ENCODE results near the gene CGB8.
"Not testable (repeated sequence)": the region's sequence is repeated elsewhere in the genome, so short reads cannot be mapped to it uniquely, and the experiment has no call there.

CGB8 gene

DNA sequence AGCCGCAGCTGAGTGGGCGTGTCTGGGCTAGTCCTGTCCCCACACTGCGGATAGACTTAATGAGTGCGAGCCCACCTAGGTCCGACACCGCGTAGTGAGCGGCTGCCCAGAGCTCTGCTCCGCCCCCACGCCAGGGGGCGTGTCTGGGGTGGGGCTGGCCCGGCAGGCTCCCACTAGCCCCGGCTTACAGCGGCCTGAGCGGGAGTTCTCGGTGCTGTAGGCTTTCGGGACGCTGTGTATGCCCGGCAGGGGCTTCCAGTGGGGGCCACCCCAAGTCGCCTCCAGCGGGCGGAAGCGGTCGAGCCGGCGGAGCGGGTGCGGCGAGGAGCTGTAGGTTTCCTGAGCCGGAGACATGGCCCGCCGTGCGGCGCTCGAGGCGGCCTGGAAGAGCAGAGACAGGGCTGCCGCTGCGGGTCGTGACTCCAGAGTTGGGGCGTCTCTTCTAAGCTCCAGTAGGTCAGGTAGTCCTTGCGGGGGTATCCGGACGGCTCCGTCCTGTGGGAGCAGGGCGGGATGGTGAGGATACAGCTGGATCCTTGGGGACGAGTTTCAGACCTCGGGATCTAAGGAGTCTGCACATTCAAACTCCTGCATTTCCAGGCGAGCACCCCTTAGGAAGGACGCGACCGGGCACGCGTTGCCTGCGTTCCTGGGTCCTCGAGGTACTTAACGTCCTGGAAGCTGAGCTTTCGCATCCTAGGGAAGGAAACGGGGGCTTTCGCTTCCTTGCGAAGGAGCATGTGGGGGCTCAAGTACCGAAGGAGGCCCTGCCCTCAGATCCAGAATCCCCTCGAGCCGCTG is 7.4 kb upstream of the CGB8 start:
- H3K9me3 ChIP-seq (ENCODE audit: insufficient read depth, low read length) = no peaks in the 10 kb centered on the region
- H3K4me3 ChIP-seq (ENCODE audit: insufficient read length, low read depth) = peak overlapping the region; percentile 36
- H3K4me1 ChIP-seq (ENCODE audit: insufficient read depth, insufficient read length) = peaks cover 5% of the 10 kb centered on the region
- no peaks in the 10 kb centered on the region for H3K36me3 ChIP-seq (ENCODE audit: insufficient read depth, insufficient read length, low read length)
- DNase-seq (ENCODE audit: low read depth, low spot score) = no peak
- peak overlapping the region; percentile 70 for H3K9ac ChIP-seq (ENCODE audit: insufficient read length, low read depth)
- TF ChIP-seq YY1 (IDR thresholded peaks at IDR 0.05; ENCODE audit: insufficient read depth, insufficient read length) (no peak), ZNF274 (IDR thresholded peaks at IDR 0.05; ENCODE audit: low read depth, low read length) (no peak), SUZ12 (IDR thresholded peaks at IDR 0.05; ENCODE audit: extremely low read depth, insufficient read depth, insufficient read length) (no peak)
- peaks cover 48% of the 10 kb centered on the region for H3K27me3 ChIP-seq (ENCODE audit: insufficient read depth, insufficient read length)

DNA sequence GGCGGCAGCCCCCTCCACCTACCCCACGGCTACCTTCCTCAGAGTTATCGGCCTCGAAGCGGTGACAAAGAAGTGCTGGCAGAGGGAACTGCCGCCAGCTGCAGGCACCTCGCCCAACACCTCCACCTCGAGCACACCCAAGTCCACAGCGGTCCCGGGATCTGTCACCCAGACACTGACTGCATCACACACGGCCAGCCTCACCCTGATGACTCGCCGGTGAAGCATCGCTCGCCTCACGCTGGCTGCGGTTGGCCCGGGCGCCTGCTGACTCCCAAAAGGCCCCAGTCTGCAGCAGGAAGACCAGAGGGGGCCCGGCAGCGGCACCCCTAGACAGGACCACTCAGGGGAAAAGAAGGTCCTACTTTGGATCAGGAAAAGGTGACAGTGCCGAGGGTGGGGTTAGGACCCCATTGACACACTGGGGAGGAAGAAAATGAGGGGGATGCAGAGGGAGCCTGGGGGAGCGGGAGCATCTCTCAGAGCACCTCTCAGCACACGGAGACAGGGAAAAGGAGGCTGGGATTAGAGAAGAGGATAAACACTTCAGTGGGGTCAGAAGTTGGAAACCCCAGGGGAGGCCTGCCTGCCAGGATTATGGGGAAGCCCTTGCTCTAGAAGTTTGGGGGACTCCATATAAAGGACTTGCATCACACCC is 1.6 kb upstream of the CGB8 start:
- H3K4me3 ChIP-seq (ENCODE audit: insufficient read length, low read depth); H3K27me3 ChIP-seq (ENCODE audit: insufficient read depth, insufficient read length); H3K4me1 ChIP-seq (ENCODE audit: insufficient read depth, insufficient read length); H3K36me3 ChIP-seq (ENCODE audit: insufficient read depth, insufficient read length, low read length); H3K9me3 ChIP-seq (ENCODE audit: insufficient read depth, low read length); DNase-seq (ENCODE audit: low read depth, low spot score); H3K9ac ChIP-seq (ENCODE audit: insufficient read length, low read depth): not testable (repeated sequence)

DNA sequence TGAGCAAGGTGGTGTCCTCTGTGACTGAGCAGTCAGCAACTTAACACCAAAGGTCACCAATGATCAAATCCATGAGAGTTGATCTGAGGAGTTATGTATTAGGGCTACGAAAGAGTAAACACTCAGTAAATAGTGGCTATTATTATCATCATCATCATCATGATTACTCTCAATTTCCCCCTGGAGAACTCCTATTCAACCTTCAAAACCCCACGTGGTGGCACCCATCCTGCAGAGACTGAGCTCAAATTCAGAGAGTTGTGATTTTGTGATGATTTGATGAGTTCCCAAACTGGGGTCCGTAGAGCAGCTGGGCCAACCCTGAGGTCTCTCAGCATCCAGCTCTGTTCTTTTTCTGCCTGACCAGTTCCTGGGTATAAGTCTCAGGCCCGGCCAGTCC is 923 bp upstream of the CGB8 start:
- not testable (repeated sequence) for DNase-seq (ENCODE audit: low read depth, low spot score); H3K4me3 ChIP-seq (ENCODE audit: insufficient read length, low read depth); H3K9me3 ChIP-seq (ENCODE audit: insufficient read depth, low read length); H3K27me3 ChIP-seq (ENCODE audit: insufficient read depth, insufficient read length); H3K9ac ChIP-seq (ENCODE audit: insufficient read length, low read depth); H3K36me3 ChIP-seq (ENCODE audit: insufficient read depth, insufficient read length, low read length); H3K4me1 ChIP-seq (ENCODE audit: insufficient read depth, insufficient read length)

DNA sequence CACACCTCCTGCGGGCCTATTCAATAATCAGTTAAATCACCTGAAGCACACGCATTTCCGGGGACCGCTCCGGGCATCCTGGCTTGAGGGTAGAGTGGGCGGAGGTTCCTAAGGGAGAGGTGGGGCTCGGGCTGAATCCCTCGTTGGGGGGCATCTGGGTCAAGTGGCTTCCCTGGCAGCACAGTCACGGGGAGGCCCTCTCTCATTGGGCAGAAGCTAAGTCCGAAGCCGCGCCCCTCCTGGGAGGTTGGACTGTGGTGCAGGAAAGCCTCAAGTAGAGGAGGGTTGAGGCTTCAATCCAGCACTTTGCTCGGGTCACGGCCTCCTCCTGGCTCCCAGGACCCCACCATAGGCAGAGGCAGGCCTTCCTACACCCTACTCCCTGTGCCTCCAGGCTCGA is 5.4 kb downstream of the CGB8 start, which contains the start of gene CGB5:
CGB5 (plus strand) TSS at position 301 of the 400 bp plus-strand sequence. CDS start 362 bp downstream, outside the sequence.
- not testable (repeated sequence) for H3K27me3 ChIP-seq (ENCODE audit: insufficient read depth, insufficient read length); H3K4me1 ChIP-seq (ENCODE audit: insufficient read depth, insufficient read length); DNase-seq (ENCODE audit: low read depth, low spot score); H3K4me3 ChIP-seq (ENCODE audit: insufficient read length, low read depth); H3K9me3 ChIP-seq (ENCODE audit: insufficient read depth, low read length); H3K36me3 ChIP-seq (ENCODE audit: insufficient read depth, insufficient read length, low read length); H3K9ac ChIP-seq (ENCODE audit: insufficient read length, low read depth)

DNA sequence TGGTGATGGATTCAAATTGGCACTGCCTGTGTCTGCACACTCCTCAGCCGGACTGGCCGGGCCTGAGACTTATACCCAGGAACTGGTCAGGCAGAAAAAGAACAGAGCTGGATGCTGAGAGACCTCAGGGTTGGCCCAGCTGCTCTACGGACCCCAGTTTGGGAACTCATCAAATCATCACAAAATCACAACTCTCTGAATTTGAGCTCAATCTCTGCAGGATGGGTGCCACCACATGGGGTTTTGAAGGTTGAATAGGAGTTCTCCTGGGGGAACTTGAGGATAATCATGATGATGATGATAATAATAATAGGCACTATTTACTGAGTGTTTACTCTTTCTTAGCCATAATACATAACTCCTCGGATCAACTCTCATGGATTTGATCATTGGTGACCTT is 6.2 kb downstream of the CGB8 start:
- not testable (repeated sequence) for H3K9ac ChIP-seq (ENCODE audit: insufficient read length, low read depth); H3K4me1 ChIP-seq (ENCODE audit: insufficient read depth, insufficient read length); H3K4me3 ChIP-seq (ENCODE audit: insufficient read length, low read depth); H3K27me3 ChIP-seq (ENCODE audit: insufficient read depth, insufficient read length); DNase-seq (ENCODE audit: low read depth, low spot score); H3K36me3 ChIP-seq (ENCODE audit: insufficient read depth, insufficient read length, low read length); H3K9me3 ChIP-seq (ENCODE audit: insufficient read depth, low read length)

DNA sequence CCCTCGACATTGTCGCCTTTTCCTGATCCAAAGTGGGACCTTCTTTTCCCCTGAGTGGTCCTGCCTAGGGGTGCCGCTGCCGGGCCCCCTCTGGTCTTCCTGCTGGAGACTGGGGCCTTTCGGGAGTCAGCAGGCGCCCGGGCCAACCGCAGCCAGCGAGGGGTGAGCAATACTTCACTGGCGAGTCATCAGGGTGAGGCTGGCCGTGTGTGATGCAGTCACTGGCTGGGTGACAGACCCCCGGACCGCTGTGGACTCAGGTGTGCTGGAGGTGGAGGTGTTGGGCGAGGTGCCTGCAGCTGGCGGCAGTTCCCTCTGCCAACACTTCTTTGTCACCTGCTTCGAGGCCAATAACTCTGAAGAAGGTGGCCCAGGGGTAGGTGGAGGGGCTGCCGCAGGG is 6.7 kb downstream of the CGB8 start:
- DNase-seq (ENCODE audit: low read depth, low spot score) = no peak
- H3K9me3 ChIP-seq (ENCODE audit: insufficient read depth, low read length) = no peaks in the 10 kb centered on the region
- H3K9ac ChIP-seq (ENCODE audit: insufficient read length, low read depth) = no peak overlapping the region
- H3K36me3 ChIP-seq (ENCODE audit: insufficient read depth, insufficient read length, low read length) = no peaks in the 10 kb centered on the region
- no peaks in the 10 kb centered on the region for H3K27me3 ChIP-seq (ENCODE audit: insufficient read depth, insufficient read length)
- H3K4me3 ChIP-seq (ENCODE audit: insufficient read length, low read depth) = no peak overlapping the region
- no peaks in the 10 kb centered on the region for H3K4me1 ChIP-seq (ENCODE audit: insufficient read depth, insufficient read length)
- TF ChIP-seq SUZ12 (IDR thresholded peaks at IDR 0.05; ENCODE audit: extremely low read depth, insufficient read depth, insufficient read length) (no peak), YY1 (IDR thresholded peaks at IDR 0.05; ENCODE audit: insufficient read depth, insufficient read length) (no peak), ZNF274 (IDR thresholded peaks at IDR 0.05; ENCODE audit: low read depth, low read length) (no peak)

DNA sequence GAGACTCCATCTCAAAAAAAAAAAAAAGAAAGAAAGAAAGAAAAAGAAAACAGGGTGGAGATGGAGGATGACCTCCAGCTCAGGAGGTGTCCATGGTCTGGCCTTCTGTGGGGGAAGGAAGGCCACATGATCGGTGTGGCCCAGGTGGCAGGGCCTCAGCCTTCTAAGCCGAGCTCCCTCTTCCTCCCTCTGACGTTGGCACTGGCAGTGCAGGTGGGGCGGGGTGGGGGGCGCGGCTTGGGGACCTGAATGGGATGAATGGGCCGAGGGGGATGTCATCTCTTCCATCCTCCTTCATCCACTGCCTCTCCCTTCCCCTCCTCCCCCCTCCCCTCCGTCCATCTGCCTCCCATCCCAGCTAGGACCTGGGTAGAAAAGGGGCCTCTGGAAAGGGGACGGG is 9.2 kb downstream of the CGB8 start:
- not testable (repeated sequence) for DNase-seq (ENCODE audit: low read depth, low spot score); H3K9me3 ChIP-seq (ENCODE audit: insufficient read depth, low read length); H3K4me1 ChIP-seq (ENCODE audit: insufficient read depth, insufficient read length); H3K9ac ChIP-seq (ENCODE audit: insufficient read length, low read depth); H3K4me3 ChIP-seq (ENCODE audit: insufficient read length, low read depth); H3K27me3 ChIP-seq (ENCODE audit: insufficient read depth, insufficient read length); H3K36me3 ChIP-seq (ENCODE audit: insufficient read depth, insufficient read length, low read length)

DNA sequence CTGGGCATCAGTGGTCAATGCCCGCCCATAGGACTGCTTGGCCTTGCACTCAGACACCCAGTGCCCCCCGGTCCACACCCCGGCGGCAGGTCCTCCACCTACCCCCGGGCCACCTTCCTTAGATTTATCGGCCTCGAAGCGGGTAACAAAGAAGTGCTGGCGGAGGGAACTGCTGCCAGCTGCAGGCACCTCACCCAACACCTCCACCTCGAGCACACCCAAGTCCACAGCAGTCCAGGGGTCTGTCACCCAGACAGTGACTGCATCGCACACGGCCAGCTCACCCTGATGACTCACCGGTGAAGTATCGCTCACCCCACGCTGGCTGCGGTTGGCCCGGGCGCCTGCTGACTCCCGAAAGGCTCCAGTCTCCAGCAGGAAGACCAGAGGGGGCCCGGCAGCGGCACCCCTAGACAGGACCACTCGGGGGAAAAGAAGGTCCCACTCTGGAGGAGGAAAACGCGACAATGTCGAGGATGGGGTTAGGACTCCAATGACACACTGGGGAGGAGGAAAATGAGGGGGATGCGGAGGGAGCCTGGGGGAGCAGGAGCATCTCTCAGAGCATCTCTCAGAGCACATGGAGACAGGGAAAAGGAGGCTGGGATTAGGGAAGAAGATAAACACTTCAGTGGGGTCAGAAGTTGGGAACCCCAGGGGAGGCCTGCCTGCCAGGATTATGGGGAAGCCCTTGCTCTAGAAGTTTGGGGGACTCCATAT is 10.2 kb downstream of the CGB8 start:
- H3K4me1 ChIP-seq (ENCODE audit: insufficient read depth, insufficient read length); H3K4me3 ChIP-seq (ENCODE audit: insufficient read length, low read depth); DNase-seq (ENCODE audit: low read depth, low spot score); H3K36me3 ChIP-seq (ENCODE audit: insufficient read depth, insufficient read length, low read length); H3K9ac ChIP-seq (ENCODE audit: insufficient read length, low read depth); H3K9me3 ChIP-seq (ENCODE audit: insufficient read depth, low read length); H3K27me3 ChIP-seq (ENCODE audit: insufficient read depth, insufficient read length): not testable (repeated sequence)

DNA sequence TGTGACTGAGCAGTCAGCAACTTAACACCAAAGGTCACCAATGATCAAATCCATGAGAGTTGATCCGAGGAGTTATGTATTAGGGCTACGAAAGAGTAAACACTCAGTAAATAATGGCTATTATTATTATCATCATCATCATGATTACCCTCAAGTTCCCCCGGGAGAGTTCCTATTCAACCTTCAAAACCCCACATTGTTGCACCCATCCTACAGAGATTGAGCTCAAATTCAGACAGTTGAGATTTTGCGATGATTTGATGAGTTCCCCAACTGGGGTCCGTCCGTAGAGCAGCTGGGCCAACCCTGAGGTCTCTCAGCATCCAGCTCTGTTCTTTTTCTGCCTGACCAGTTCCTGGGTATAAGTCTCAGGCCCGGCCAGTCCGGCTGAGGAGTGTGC is 10.8 kb downstream of the CGB8 start:
- not testable (repeated sequence) for H3K27me3 ChIP-seq (ENCODE audit: insufficient read depth, insufficient read length); H3K4me1 ChIP-seq (ENCODE audit: insufficient read depth, insufficient read length); H3K36me3 ChIP-seq (ENCODE audit: insufficient read depth, insufficient read length, low read length); DNase-seq (ENCODE audit: low read depth, low spot score); H3K4me3 ChIP-seq (ENCODE audit: insufficient read length, low read depth); H3K9ac ChIP-seq (ENCODE audit: insufficient read length, low read depth); H3K9me3 ChIP-seq (ENCODE audit: insufficient read depth, low read length)

DNA sequence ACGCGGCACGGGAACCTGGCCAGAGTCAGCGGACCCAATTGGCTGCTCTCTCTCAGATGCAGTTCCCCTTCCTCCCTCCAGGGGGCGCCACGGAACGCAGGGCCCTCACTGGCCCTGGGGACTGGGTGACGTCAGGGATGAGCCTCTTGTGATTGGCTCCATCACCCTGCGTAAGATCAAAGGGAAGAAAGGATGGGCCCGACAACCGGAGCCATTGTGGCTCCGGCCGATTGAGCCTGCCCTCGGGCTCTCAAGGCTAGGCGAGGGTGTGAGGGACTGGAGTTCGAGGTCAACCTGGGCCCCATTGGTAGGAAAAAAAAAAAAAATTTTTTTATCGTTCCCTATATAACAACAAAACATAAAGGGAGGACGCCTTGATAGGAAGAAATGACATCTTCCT is 12.1 kb downstream of the CGB8 start, which contains the start of gene CGB1:
CGB1 (minus strand) TSS at position 81 of the 400 bp plus-strand sequence. CDS start 184 bp downstream, outside the sequence.
- H3K9me3 ChIP-seq (ENCODE audit: insufficient read depth, low read length); H3K4me3 ChIP-seq (ENCODE audit: insufficient read length, low read depth); H3K4me1 ChIP-seq (ENCODE audit: insufficient read depth, insufficient read length); DNase-seq (ENCODE audit: low read depth, low spot score); H3K9ac ChIP-seq (ENCODE audit: insufficient read length, low read depth); H3K36me3 ChIP-seq (ENCODE audit: insufficient read depth, insufficient read length, low read length); H3K27me3 ChIP-seq (ENCODE audit: insufficient read depth, insufficient read length): not testable (repeated sequence)

All from NT2/D1 (cell line).